Stimulated activated CD4-positive, alpha-beta T cell treated with anti-CD3 and anti-CD28 coated beads, Interleukin-2, amount 100 ng/mL, for 24 hours (primary cell): Measurements from ENCODE around the gene CACNA1B.
A peak's percentile ranks its signal among the peaks of the same experiment; 100 is the strongest.
"Not testable (repeated sequence)": the region's sequence is repeated elsewhere in the genome, so short reads cannot be mapped to it uniquely, and the experiment has no call there.

ENCODE experiments used
- DNase-seq, 2 donors: peaks; one replicate each; pipeline ENCODE4 v3.0.0-alpha.2; 2020

The CACNA1B gene

DNA sequence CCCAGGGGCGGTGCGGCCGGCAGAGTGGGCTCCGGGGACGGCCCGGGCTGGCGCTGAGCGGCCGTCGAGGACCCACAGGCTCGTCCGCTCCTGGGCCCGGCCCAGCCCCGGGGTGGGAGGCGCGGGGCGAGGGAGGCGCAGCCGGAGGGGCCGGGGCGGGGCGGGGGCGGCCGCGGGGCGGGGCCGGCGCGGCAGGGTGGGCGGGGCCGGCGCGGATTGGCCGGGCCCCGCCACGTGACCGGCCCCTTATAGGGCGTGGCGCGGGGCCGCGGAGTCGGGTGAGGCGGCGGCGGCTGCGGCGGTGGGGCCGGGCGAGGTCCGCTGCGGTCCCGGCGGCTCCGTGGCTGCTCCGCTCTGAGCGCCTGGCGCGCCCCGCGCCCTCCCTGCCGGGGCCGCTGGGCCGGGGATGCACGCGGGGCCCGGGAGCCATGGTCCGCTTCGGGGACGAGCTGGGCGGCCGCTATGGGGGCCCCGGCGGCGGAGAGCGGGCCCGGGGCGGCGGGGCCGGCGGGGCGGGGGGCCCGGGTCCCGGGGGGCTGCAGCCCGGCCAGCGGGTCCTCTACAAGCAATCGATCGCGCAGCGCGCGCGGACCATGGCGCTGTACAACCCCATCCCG, at the start of gene CACNA1B:
Gene CACNA1B, plus strand, starts transcription at position 277 of the 617 bp plus-strand sequence. Its CDS starts 152 bp downstream, at position 429.
- DNase-seq: not testable (repeated sequence)

DNA sequence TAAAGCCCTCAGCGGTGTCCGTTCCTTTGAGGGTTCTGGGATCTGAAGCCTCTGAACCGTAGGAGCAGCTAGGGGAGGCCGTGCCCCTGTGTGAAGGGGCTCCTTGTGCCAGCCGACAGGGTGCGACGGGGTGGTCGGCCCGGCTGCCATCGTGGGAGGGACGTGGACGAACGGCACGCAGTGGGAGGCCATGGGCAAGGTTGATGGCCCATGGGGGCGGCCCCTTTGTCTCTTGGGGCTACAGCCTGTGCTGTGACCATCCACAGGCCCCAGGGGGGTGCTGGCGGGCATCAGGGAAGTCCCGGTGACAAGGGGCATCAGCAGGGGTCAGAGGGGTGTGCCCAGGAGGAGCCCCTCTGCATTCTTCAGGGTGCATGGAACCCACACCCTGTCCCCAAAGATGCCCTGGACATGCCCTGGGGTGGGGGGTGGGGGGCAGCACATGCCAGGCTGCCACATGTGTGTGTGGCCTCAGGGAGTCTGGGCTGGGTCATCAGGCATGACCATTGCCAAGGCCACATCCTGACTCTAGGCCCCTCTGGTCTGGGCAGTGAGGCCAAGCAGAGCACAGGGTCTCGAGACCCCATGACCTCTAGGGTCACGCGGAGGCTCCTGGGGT, 49.6 kb upstream of the CACNA1B start:
- DNase-seq: no peak

DNA sequence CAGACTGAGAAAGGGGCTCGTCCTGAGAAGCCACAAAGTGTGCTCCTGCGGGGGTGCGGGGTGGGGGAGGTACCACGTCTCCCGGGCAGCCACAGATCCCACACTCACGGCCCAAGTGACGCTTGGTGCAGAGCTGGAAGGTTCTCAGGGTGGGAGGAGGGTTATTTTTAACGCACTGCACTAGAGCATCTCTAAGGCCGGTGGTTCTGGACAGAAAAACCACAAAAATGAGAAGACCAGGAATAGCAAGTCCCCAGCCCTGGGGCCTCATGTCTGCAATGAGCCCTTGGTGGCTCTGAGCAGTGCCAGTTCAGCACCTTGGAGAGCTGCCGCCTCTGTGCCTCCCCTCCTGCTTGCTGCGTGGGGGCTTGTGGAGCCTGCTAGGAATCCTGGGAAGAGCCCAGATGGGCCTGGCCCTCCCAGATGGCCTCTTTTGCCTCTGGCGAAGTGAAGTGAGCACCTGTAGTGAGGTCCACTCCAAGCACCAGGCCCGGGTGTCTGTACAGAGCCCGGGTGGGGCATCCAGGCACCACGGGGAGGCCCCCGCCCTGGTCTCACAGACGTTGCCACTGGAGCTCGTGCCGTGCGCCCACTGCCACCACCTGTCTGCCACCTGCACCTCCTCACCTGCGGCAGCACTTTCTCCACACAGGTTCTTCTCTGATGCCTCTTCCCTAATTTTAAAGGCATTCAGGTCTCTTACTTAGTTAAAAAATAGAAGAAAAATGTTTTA, 48.9 kb upstream of the CACNA1B start:
- peak; percentile 25 to 30 for DNase-seq

DNA sequence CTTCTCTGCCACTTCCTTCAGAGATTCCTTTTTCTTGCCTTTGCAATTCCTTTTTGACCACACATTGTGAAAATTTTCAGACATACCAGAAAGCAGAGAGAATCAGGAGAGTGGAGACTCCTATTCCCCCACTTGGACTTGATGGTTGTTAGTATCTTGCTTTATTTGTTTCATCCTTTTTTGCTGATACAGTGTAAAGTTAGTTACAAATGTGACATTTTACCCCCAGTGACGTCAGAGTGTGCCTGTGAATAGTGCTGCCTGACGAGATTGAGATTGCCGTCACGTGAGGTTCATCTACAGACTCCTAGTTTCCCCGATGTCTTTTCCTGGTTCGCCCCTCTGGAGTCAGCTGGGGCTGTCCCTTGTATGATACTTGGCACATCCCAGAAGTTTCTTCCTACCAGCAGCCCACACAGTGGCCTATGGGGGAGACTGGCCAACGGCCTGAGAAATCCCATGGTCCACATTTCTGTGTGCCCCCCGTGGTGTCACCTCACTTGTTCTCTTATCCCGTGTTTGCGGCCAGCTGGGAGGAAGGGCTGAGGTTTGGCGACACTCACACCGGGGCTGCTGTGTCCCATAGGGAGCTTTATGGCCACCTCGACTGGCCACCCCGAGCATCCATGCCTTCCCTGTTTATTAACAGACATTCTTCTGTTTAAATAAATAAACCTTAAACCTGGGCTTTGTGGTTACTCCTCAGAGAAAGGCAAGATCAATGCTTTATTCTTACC, 48.2 kb upstream of the CACNA1B start:
- no peak for DNase-seq

DNA sequence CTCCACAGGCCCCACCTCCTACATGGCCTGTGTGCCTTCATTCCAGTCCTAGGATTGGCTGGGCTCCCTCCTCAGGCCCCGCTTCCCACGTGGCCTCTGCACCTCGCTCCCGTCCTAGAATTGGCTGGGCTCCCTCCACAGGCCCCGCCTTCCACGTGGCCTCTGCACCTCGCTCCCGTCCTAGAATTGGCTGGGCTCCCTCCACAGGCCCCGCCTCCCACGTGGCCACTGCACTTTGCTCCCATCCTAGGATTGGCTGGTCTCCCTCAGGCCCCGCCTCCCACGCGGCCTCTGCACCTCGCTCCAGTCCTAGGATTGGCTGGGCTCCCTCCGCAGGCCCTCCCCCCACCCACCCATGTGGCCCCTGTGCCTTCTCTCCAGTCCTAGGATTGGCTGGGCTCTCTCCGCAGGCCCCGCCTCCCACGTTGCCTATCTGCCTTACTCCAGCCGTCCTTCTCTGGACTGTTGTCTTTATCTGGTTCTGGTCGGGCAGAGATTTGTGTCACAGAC, 45.3 kb upstream of the CACNA1B start:
- no peak for DNase-seq

DNA sequence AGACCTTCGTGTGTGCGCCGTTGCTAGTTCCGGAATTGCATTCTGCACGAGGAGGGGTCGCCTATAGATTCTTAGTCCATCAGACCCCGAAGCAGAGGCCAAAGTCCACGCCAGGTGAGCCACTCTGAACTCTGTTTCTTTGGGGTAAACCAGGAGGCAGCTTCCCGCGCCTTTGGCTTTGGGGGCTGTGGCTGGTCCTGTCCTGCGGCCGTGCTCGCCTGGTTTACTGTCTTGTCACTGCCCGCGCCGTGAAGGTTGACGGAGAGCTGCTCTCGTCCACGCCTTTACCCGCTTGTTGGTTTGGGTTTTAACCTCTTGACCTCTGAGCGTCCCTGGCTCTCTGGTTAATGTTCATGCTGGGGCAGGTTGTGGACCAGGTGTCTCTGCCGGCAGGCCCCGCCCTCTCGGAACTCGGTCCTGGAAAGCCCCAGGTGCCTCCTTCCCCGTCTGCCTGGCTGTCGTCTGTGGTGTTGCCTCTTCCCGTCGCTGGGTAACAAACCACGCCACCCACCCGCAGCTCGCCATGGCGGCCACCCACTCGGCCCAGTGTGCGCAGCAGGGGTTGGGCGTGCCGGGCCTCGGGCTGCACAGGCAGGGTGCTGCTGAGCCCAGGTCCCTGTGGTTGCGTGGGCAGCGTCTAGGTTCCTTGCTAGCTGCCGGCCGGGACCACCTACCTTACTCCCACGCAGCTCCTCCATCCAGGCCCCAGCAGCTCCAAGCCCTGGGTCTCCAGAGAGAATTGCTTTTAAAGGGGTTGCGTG, 44.6 kb upstream of the CACNA1B start:
- no peak for DNase-seq

DNA sequence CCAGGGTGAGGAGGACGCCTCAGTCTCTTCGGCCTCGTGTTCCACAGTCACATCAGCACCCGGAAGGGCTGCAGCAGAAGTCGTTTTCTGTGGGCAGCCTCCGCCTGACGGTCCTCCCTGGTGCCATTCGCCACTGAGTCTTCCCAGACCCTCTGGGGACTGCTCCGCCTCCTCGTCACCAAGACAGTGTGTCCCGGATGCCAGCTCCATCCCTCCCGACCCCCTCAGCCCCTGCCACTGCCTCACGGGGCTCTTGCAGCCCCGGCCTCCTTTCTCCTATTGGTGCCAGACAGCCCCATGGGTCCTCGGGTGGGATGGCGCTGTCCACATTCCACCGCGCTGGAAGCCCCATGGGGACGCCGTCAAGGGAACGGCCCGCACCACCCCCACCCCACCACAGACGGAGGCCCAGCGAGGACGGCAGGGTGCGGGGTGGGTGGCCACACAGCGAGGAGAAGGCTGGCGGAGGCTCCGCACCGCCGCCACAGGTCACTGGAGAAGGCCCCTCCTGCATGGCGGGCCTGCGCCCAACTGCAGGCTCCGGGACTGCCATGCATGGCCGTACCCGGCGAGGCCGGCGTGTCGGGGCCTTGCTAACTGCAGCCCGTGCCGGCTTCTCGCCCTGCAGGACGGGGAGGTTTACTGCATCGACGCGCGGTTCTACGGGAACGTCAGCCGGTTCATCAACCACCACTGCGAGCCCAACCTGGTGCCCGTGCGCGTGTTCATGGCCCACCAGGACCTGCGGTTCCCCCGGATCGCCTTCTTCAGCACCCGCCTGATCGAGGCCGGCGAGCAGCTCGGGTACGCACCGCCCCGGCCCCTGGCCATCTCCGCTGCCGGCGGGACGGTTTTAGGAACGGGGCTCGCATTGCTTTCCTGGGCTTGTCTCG, 43.6 kb upstream of the CACNA1B start:
- no peak for DNase-seq

DNA sequence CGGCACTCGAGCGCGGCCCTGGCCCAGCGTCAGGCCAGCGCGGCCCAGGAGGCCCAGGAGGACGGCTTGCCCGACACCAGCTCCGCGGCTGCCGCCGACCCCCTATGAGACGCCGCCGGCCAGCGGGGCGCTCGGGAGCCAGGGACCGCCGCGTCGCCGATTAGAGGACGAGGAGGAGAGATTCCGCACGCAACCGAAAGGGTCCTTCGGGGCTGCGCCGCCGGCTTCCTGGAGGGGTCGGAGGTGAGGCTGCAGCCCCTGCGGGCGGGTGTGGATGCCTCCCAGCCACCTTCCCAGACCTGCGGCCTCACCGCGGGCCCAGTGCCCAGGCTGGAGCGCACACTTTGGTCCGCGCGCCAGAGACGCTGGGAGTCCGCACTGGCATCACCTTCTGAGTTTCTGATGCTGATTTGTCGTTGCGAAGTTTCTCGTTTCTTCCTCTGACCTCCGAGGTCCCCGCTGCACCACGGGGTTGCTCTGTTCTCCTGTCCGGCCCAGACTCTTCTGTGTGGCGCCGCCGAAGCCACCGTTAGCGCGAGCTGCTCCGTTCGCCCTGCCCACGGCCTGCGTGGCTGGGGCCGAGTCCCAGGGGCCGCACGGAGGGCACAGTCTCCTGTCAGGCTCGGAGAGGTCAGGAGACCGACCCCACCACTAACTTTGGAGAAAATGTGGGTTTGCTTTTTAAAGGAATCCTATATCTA, 42.6 kb upstream of the CACNA1B start:
- DNase-seq: no peak

DNA sequence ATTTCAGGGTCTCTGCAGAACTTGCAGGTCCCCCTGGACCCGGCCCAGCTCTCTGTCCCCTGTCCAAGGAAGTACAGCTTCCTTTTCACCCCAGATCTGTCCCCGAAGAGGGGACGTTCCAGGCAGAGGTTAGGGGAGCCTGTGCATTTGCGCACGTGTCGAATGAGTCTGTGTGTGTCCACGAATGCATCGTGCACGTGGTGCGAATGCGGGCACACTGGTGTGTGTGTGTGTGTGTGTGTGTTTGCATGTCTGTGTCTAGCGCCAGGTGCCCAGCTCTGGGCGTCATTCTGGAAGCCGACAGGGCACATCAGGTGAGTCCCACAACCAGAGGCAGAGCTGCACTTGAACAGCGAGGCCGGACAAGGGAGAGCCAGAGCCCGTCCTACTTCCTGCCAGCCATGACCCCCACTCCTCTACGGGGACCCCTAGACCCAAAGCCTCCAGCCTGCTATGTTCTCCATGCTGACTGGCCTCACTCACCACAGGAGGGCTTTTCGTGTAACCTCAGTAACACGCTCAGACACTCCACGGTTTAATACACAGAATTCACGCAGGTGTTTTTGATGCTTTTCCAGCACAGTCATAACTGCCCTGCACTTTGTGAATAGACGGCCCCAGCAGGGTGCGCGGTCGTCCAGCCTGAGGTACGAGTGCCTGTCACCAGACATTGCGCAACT, 41.3 kb upstream of the CACNA1B start:
- DNase-seq: no peak

DNA sequence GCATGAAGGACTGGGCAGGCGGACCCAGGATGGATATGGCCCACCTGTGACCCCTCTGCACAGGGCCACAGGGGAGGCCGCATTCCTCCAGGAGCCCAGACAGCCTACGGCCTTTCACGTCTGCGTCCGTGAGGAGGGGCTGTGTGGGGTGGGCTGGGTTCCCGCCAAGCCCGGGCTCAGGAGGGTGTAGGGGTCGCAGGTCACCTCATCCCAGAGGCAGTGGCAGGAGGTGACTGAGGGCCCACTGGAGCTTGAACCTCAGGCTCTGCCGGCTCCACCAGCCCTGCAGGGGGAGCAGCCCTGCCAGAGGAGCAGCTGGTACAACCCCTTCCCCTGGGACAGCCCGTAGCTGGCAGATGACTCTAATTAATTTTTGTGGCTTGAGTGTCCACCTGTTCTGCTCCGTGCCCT, 40.7 kb upstream of the CACNA1B start:
- DNase-seq: no peak

DNA sequence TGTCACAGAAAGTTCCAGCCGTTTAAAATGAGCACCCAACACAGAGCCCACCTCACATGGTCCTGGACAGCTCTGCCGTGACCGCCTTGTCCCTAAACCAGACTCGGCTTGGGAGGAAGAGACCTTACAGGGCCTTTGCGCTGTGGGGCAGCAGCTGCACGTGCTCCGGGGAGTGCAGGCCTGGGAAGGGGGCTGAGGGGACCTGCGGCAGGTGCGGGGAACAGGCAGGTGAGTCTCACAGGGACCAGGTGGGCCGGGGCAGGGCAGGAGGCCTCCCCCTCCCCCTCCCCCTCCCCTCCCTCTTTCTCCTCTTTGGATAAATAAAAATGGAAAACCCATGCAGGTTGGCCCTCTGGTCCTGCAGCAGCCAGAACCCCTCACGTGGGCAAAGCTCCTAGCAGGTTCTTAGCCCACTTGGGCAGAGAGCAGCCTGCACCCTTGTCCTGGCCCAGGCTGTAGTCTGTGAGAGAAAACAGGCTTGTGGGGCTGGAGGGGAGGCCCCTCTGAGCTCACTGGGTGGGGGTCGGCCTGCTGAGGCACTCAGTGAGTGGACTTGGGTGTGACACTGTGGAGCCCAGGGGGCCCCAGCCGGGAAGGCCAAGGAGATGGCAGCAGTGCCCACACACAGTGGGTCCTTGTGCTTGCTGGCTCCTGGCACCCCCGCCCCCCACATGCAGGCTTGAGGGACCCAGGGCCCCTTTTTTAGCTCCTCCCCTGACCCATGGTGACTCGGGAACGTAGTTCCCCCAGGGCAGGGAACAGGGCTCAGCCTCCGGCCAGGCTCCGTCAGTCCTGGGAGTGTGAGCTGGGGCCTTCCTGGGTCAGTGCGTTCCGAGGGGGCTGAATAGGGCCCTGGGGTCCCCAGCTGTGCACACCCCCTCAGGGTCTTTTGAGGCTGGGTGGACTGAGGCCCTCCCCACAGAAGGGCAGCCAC, 40.0 kb upstream of the CACNA1B start:
- DNase-seq: no peak

DNA sequence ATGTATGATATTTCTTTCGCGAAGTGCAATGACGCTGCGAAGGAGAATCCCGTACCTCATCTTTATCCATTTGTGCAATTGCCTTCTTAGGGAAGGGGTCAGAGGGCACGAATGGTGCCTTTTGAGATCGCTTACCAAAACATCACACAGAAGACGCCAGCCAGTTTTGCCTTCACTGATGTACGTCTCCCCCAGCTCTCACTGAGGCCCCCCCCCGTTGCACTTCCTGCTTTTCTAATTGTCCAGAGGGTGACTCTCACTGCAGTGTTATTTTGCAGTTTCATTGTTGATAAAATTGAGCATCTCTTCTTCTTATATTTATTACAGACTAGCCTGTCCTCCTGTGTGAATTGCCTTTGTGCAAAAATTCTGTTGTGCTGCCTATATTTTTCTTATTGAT, 39.0 kb upstream of the CACNA1B start:
- DNase-seq: no peak

DNA sequence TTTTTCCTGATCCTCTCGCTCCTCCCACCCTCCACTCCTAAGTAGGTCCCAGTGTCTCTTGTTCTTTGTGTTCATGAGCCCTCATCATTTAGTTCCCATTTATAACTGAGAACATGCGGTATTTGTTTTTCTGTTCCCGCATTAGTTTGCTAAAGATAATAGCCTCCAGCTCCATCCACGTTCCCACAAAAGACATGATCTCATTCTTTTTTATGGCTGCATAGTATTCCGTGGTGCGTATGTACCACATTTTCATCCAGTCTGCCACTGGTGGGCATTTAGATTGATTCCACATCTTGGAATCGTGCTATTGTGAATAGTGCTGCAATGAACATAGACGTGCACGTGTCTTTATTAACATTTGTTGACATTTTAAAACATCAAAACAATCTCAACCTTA, 34.2 kb upstream of the CACNA1B start:
- DNase-seq: no peak

DNA sequence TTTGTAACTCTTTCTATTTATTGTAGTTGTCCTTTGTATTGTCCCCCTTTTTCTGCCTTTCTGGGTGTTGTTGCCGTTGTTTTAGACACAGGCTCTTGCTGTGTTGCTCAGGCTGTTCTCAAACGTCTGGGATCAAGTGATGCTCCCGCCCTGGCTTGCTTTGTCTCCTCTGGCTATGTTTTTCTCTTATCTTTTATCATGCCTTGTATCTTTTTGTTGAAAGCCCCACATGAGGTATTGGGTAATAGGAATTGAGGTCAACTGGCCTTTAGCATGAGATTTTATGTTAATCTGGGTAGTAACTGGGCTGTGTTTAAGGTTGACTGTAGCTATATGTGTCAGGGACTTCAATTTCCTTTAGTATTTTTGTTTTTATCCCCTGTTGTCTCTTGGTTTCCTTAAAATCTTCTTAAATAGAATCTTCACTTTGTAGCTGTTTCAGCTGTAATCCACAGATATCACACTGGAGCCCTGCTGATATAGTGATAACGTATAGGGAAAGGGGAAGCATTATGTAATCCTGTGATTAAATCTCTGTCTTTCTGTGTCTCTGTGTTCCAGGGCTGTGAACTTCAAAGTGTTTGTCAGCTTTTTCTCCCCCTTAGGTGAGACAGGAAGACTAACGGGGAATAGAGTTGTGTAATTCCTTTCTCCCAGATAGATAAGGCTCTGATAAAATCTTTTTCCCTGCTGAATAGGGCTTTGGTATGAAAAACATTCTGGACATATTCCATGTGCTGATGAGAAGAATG, 25.9 kb upstream of the CACNA1B start:
- DNase-seq: no peak

DNA sequence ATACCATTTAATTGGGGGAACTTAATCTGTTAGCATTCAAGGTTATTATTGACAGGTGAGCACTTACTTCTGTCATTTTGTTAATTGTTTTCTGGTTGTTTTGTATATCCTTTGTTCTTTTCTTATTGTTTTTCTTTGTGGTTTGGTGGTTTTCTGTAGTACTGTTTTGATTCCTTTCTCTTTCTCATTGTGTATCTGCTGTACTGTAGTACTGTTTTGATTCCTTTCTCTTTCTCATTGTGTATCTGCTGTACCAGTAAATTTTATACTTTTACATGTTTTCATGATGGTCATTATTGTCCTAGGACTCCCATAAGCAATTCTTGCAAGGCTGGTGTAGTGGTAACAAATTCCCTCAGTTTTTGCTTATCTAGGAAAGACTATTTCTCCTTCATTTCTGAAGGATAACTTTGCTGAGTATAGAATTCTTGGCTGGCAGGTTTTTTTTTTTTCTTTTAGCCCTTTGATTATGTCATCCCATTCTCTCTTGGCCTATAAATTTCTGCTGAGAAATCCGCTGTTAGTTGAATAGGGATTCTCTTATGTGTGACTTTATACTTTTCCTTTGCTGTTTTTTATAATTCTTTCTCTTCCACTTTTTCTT, 24.1 kb upstream of the CACNA1B start:
- DNase-seq: no peak

DNA sequence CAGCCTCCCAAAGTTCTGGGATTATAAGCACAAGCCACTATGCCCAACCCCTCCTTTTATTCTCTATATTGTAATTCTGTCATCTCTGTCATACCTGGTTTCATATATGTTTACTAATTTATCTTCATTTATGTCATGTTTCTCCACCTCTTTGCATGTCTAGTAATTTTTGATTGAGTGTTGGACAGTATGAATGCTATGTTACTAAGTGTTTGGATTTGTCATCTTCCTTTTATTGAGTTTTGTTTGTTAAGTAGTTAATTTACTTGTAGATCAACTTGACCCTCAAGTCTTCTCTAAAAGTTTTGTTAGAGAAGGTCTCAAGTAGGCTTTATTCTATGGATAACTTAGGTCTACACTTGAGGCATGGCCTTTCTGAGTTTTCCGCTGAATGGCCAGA, 17.2 kb upstream of the CACNA1B start:
- no peak for DNase-seq

DNA sequence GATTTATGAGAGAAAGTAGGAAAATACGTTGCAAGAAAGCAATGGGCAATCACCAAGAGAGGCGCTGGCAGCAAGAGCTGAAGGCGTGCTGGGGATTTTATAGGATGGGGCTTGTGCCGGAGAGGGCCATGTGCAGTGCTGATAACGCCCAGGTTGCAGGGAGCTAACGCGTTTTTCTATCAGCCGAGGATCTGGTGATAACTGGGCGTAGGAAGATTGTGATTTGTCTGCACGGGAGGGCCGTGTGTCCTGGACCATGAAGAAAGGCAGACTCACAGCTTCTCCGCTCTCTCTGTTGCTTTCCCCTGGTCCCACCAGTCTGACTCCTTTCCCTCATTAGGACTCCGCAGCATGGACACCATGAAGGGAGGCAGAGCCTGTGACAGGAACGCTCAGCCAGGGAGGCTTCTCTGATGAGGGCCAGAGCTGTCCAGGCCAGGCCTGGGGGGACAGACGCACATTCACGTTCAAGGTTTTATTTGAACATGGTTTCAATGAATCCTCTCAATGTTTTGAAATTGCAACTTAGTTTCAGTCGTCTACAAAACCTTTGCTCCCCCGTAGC, 11.9 kb upstream of the CACNA1B start:
- DNase-seq: no peak
